K562 (cell line): ENCODE measurements around the gene UBE3B.

Experiments used
- MCM5 ChIP-seq: fragments of 450-650 bp; IDR thresholded peaks from 2 replicates; pipeline ENCODE4 v1.6.1; 2016; ENCODE audit warnings: low read depth
- NR1H2 ChIP-seq: sonication (generic); formaldehyde crosslinking; IDR thresholded peaks from 2 replicates; pipeline ENCODE4 v1.4.0; 2020; ENCODE audit warnings: mild to moderate bottlenecking, missing genetic modification reagents
- POLR2AphosphoS5 ChIP-seq: IDR thresholded peaks from 2 replicates; pipeline ENCODE4 v1.6.1; 2011; ENCODE audit warnings: mild to moderate bottlenecking, low read depth, low read length, moderate library complexity; ENCODE audit not compliant: control insufficient read depth, insufficient read depth
- SNRNP70 ChIP-seq: fragments of 200-400 bp; formaldehyde crosslinking; optimal IDR thresholded peaks from 2 replicates; pipeline ENCODE3; 2017; ENCODE audit warnings: low read depth, low read length
- TCF7L2 ChIP-seq: fragments of 150-350 bp; IDR thresholded peaks from 2 replicates; pipeline ENCODE4 v1.6.1; 2016; ENCODE audit warnings: low read depth, mild to moderate bottlenecking, low read length, moderate library complexity
- ZSCAN29 ChIP-seq: fragments of 450-650 bp; IDR thresholded peaks from 2 replicates; pipeline ENCODE4 v1.6.1; 2017

DNA sequence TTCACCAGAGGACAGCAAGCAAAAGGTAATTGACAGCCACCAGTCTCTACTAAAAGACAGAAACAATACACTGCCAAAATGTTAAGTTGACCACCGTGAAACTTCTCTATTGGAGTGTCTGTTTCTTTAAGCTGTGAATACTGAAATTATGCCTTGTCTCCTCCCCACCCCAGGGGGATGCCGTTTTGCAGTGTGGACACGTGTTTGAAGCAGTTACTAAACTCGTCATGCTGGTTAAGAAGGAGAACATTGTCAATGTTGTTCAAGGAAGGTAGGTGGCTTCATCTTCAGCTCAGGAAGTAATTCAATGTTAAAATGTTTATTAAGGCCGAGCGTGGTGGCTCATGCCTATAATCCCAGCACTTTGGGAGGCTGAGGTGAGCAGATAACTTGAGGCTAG lies 33.2 kb upstream of the UBE3B start:
- no peak for TF ChIP-seq POLR2AphosphoS5
- TF ChIP-seq ZSCAN29: no peak
- TF ChIP-seq SNRNP70: no peak
- no peak for TF ChIP-seq NR1H2 (CRISPR knock-in tag)
- no peak for TF ChIP-seq TCF7L2
- TF ChIP-seq MCM5: no peak
